Measurements from ENCODE around the gene ARID1B. TPM values are rescaled to one million over a fixed set of nuclear protein-coding genes. Genes with fewer than 3 reads are reported as not detected.

Gene ARID1B
- total and polyA plus RNA-seq, 4 donors = 7.0 to 49.0 (median 24.2) TPM

GRCh38 chr6:156902782-156903181, 125.6 kb downstream of the ARID1B start:
- TF ChIP-seq HNF4G (IDR thresholded peaks at IDR 0.05) = no peak
- TF ChIP-seq, protein P1, sequence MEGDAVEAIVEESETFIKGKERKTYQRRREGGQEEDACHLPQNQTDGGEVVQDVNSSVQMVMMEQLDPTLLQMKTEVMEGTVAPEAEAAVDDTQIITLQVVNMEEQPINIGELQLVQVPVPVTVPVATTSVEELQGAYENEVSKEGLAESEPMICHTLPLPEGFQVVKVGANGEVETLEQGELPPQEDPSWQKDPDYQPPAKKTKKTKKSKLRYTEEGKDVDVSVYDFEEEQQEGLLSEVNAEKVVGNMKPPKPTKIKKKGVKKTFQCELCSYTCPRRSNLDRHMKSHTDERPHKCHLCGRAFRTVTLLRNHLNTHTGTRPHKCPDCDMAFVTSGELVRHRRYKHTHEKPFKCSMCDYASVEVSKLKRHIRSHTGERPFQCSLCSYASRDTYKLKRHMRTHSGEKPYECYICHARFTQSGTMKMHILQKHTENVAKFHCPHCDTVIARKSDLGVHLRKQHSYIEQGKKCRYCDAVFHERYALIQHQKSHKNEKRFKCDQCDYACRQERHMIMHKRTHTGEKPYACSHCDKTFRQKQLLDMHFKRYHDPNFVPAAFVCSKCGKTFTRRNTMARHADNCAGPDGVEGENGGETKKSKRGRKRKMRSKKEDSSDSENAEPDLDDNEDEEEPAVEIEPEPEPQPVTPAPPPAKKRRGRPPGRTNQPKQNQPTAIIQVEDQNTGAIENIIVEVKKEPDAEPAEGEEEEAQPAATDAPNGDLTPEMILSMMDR (IDR thresholded peaks at IDR 0.05; ENCODE audit: low read depth, low read length, missing input control) = no peak
- no peak for TF ChIP-seq EGR1 (IDR thresholded peaks at IDR 0.05; ENCODE audit: low read depth in 2 of 2)
- Histone ChIP-seq H3K4me1 (ENCODE audit: control insufficient read depth in 4 of 4, insufficient read depth in 4 of 4, low read length in 3 of 4) (peaks cover 0 to 5% (median 0%) of the 10 kb centered on the region in 4 donors), H3K4me3 (ENCODE audit: low read depth in 1 of 3, low read length in 3 of 3) (no peak overlapping the region), H3K27me3 (ENCODE audit: control insufficient read depth in 4 of 4, insufficient read depth in 4 of 4, low read length in 3 of 4) (no peaks in the 10 kb centered on the region), H3K9ac (ENCODE audit: low read depth in 1 of 2, low read length in 2 of 2) (no peak overlapping the region), H3K36me3 (ENCODE audit: control insufficient read depth in 4 of 4, insufficient read depth in 3 of 4, low read depth in 1 of 4, low read length in 3 of 4) (peaks cover 0 to 2% (median 0%) of the 10 kb centered on the region in 4 donors), H3K9me3 (ENCODE audit: control insufficient read depth in 4 of 4, low read length in 3 of 4) (no peaks in the 10 kb centered on the region), H3K27ac (ENCODE audit: low read depth in 1 of 2, low read length in 2 of 2) (no peak overlapping the region)
- WGBS = 89% methylated on average over 1 of the region's 1 CpG
- no peak for DNase-seq (ENCODE audit: low spot score)

- Histone ChIP-seq H3K9me3 (ENCODE audit: control insufficient read depth in 4 of 4, low read length in 3 of 4) (no peaks in the 10 kb centered on the region), H3K36me3 (ENCODE audit: control insufficient read depth in 4 of 4, insufficient read depth in 3 of 4, low read depth in 1 of 4, low read length in 3 of 4) (peaks cover 0 to 2% (median 0%) of the 10 kb centered on the region in 4 donors), H3K27ac (ENCODE audit: low read depth in 1 of 2, low read length in 2 of 2) (no peak overlapping the region), H3K4me1 (ENCODE audit: control insufficient read depth in 4 of 4, insufficient read depth in 4 of 4, low read length in 3 of 4) (peaks cover 0 to 5% (median 0%) of the 10 kb centered on the region in 4 donors), H3K4me3 (ENCODE audit: low read depth in 1 of 3, low read length in 3 of 3) (no peak overlapping the region), H3K9ac (ENCODE audit: low read depth in 1 of 2, low read length in 2 of 2) (no peak overlapping the region), H3K27me3 (ENCODE audit: control insufficient read depth in 4 of 4, insufficient read depth in 4 of 4, low read length in 3 of 4) (no peaks in the 10 kb centered on the region)
- TF ChIP-seq SP1 (IDR thresholded peaks at IDR 0.05) = no peak
- TF ChIP-seq, protein P1 (IDR thresholded peaks at IDR 0.05; ENCODE audit: low read depth, low read length, missing input control) = no peak
- TF ChIP-seq FOXA1 (IDR thresholded peaks at IDR 0.05) = no peak
- 93% methylated on average over 2 of the region's 2 CpGs for WGBS
- DNase-seq (ENCODE audit: low spot score) = no peak
These were observed 127.2 kb downstream of the ARID1B start for GRCh38 chr6:156904176-156904967.

- no peaks in the 10 kb centered on the region for H3K9me3 ChIP-seq (ENCODE audit: control insufficient read depth in 4 of 4, low read length in 3 of 4)
- H3K27ac ChIP-seq (ENCODE audit: low read depth in 1 of 2, low read length in 2 of 2) = no peak overlapping the region
- 80% methylated on average over 1 of the region's 1 CpG for WGBS
- no peak overlapping the region for H3K4me3 ChIP-seq (ENCODE audit: low read depth in 1 of 3, low read length in 3 of 3)
- peaks cover 0 to 2% (median under 1%) of the 10 kb centered on the region in 4 donors for H3K36me3 ChIP-seq (ENCODE audit: control insufficient read depth in 4 of 4, insufficient read depth in 3 of 4, low read depth in 1 of 4, low read length in 3 of 4)
- peaks cover 0 to 5% (median 0%) of the 10 kb centered on the region in 4 donors for H3K4me1 ChIP-seq (ENCODE audit: control insufficient read depth in 4 of 4, insufficient read depth in 4 of 4, low read length in 3 of 4)
- H3K27me3 ChIP-seq (ENCODE audit: control insufficient read depth in 4 of 4, insufficient read depth in 4 of 4, low read length in 3 of 4) = no peaks in the 10 kb centered on the region
- no peak overlapping the region for H3K9ac ChIP-seq (ENCODE audit: low read depth in 1 of 2, low read length in 2 of 2)
- DNase-seq (ENCODE audit: low spot score) = no peak
- TF ChIP-seq, protein P1 (IDR thresholded peaks at IDR 0.05; ENCODE audit: low read depth, low read length, missing input control) = no peak
- TF ChIP-seq RXRA (IDR thresholded peaks at IDR 0.05) (no peak), JUND (IDR thresholded peaks at IDR 0.05) (no peak), RAD21 (IDR thresholded peaks at IDR 0.05) (no peak), ATF3 (IDR thresholded peaks at IDR 0.05) (no peak), FOXA2 (IDR thresholded peaks at IDR 0.05) (no peak), YY1 (IDR thresholded peaks at IDR 0.05) (no peak), EGR1 (IDR thresholded peaks at IDR 0.05; ENCODE audit: low read depth in 2 of 2) (no peak), FOXA1 (IDR thresholded peaks at IDR 0.05) (no peak), HNF4G (IDR thresholded peaks at IDR 0.05) (no peak)
- TF ChIP-seq, protein P2, sequence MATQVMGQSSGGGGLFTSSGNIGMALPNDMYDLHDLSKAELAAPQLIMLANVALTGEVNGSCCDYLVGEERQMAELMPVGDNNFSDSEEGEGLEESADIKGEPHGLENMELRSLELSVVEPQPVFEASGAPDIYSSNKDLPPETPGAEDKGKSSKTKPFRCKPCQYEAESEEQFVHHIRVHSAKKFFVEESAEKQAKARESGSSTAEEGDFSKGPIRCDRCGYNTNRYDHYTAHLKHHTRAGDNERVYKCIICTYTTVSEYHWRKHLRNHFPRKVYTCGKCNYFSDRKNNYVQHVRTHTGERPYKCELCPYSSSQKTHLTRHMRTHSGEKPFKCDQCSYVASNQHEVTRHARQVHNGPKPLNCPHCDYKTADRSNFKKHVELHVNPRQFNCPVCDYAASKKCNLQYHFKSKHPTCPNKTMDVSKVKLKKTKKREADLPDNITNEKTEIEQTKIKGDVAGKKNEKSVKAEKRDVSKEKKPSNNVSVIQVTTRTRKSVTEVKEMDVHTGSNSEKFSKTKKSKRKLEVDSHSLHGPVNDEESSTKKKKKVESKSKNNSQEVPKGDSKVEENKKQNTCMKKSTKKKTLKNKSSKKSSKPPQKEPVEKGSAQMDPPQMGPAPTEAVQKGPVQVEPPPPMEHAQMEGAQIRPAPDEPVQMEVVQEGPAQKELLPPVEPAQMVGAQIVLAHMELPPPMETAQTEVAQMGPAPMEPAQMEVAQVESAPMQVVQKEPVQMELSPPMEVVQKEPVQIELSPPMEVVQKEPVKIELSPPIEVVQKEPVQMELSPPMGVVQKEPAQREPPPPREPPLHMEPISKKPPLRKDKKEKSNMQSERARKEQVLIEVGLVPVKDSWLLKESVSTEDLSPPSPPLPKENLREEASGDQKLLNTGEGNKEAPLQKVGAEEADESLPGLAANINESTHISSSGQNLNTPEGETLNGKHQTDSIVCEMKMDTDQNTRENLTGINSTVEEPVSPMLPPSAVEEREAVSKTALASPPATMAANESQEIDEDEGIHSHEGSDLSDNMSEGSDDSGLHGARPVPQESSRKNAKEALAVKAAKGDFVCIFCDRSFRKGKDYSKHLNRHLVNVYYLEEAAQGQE (IDR thresholded peaks at IDR 0.05) = no peak
- TF ChIP-seq, protein P3, sequence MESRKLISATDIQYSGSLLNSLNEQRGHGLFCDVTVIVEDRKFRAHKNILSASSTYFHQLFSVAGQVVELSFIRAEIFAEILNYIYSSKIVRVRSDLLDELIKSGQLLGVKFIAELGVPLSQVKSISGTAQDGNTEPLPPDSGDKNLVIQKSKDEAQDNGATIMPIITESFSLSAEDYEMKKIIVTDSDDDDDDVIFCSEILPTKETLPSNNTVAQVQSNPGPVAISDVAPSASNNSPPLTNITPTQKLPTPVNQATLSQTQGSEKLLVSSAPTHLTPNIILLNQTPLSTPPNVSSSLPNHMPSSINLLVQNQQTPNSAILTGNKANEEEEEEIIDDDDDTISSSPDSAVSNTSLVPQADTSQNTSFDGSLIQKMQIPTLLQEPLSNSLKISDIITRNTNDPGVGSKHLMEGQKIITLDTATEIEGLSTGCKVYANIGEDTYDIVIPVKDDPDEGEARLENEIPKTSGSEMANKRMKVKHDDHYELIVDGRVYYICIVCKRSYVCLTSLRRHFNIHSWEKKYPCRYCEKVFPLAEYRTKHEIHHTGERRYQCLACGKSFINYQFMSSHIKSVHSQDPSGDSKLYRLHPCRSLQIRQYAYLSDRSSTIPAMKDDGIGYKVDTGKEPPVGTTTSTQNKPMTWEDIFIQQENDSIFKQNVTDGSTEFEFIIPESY (IDR thresholded peaks at IDR 0.05) = no peak
These were observed 128.6 kb downstream of the ARID1B start for GRCh38 chr6:156905801-156906200.

Data from liver (tissue), 9 donors.